Breast epithelium (tissue), 4 donors: ENCODE measurements around the gene SLC2A3. TPM values are rescaled to one million over a fixed set of nuclear protein-coding genes. Genes with fewer than 3 reads are reported as not detected.
"Not testable (repeated sequence)": the region's sequence is repeated elsewhere in the genome, so short reads cannot be mapped to it uniquely, and the experiment has no call there.

ENCODE experiments used
- DNase-seq, 2 donors: peaks; one replicate each; pipeline ENCODE4 v3.0.0-alpha.2; 2019; ENCODE audit warnings: low spot score in 2 of 2
- H3K27ac ChIP-seq, 2 donors: fragments of 200-600 bp; sonication (generic) in 1 of 2; one replicate each; pipeline ENCODE4 v1.5.1; 2016 to 2019; ENCODE audit warnings: mild to moderate bottlenecking in 1 of 2
- H3K27me3 ChIP-seq, 2 donors: fragments of 200-600 bp; sonication (generic) in 1 of 2; one replicate each; pipeline versions ENCODE4 v1.5.1 to v1.6.0; 2017 to 2019; ENCODE audit warnings: control low read depth in 1 of 2, mild to moderate bottlenecking in 1 of 2
- H3K36me3 ChIP-seq: fragments of 200-600 bp; one replicate; pipeline ENCODE4 v1.5.1; 2019
- H3K4me1 ChIP-seq, 2 donors: fragments of 200-600 bp; sonication (generic); one replicate each; pipeline ENCODE4 v1.5.1; 2016 to 2019; ENCODE audit warnings: control low read depth in 1 of 2
- H3K4me3 ChIP-seq, 3 donors: fragments of 200-600 bp; sonication (generic); 1 replicate in 2 of 3; 2 replicates in 1 of 3; pipeline ENCODE4 v1.5.1; 2016 to 2019; ENCODE audit warnings: mild to moderate bottlenecking in 3 of 3, moderate library complexity in 2 of 3
- H3K9me3 ChIP-seq, 2 donors: fragments of 200-600 bp; sonication (generic) in 1 of 2; one replicate each; pipeline ENCODE4 v1.5.1; 2016 to 2019; ENCODE audit warnings: control low read depth in 1 of 2
- POLR2A ChIP-seq: fragments of 450-650 bp; IDR thresholded peaks from one replicate; pipeline ENCODE4 v1.6.1; 2016; ENCODE audit warnings: antibody characterized with exemption, mild to moderate bottlenecking, moderate library complexity
- POLR2AphosphoS5 ChIP-seq, 3 donors: sonication (generic); formaldehyde crosslinking; IDR thresholded peaks; one replicate each; pipeline ENCODE4 v1.6.1; 2017; ENCODE audit warnings: antibody characterized with exemption in 3 of 3
- intact Hi-C: fragments of 100-400 bp; cut with DNase I; formaldehyde crosslinking; loops from one replicate; pipeline ENCODE4 v1.15.1; 2023; ENCODE audit warnings: low total_unique reads
- total RNA-seq, 3 donors: library from RNA; depleted of rRNA; stranded (reverse); fragments of >200 nt; gene quantifications; one replicate each; pipeline ENCODE4 v1.1.0, GENCODE V29; 2016
- TF ChIP-seq, protein P1 (sequence below), 3 donors: fragments of 450-650 bp; IDR thresholded peaks; one replicate each; pipeline ENCODE4 v1.5.1; 2016 to 2017; ENCODE audit warnings: antibody characterized with exemption in 3 of 3, mild to moderate bottlenecking in 3 of 3, moderate library complexity in 3 of 3

Gene SLC2A3
- total RNA-seq, 3 donors from 2014 or later, result 28.2 to 47.9 (median 45.8) TPM

DNA sequence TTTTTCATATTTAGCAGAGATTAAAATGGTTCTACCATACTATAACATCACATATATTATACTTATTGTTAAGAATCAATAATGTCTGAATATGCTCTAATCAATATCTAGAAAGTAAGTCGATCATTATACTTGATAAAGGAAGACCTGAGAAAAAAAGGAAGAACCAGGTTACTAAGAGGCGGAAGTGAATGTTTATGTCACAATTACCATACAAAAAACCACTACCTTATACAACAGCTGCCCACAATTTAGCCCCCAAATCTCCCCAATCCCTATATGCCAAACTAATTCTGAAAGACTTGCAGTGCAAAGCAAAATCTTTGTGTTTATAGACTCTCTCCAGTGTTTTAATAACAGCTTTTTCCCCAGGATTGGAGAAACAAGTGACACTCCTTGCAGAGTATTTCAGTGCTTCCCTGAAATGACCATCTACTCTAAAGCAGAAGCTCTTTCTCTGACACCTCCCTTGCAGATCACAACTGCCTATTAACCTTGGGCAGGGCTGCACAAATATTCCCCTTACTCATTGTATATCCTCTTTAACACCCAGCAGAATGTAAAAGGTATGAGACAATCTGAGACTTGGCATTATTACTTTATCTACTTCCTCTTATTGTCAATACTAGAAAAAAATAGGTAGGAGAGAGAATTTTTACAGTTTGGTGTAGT is 12.7 kb upstream of the SLC2A3 start:
- no peak for DNase-seq
- Histone ChIP-seq H3K9me3 (no peaks in the 10 kb centered on the region), H3K4me1 (no peaks in the 10 kb centered on the region), H3K4me3 (no peak overlapping the region), H3K27ac (no peak overlapping the region), H3K36me3 (no peaks in the 10 kb centered on the region), H3K27me3 (no peaks in the 10 kb centered on the region)
- intact Hi-C loops, result no loop called here
- TF ChIP-seq, protein P1, sequence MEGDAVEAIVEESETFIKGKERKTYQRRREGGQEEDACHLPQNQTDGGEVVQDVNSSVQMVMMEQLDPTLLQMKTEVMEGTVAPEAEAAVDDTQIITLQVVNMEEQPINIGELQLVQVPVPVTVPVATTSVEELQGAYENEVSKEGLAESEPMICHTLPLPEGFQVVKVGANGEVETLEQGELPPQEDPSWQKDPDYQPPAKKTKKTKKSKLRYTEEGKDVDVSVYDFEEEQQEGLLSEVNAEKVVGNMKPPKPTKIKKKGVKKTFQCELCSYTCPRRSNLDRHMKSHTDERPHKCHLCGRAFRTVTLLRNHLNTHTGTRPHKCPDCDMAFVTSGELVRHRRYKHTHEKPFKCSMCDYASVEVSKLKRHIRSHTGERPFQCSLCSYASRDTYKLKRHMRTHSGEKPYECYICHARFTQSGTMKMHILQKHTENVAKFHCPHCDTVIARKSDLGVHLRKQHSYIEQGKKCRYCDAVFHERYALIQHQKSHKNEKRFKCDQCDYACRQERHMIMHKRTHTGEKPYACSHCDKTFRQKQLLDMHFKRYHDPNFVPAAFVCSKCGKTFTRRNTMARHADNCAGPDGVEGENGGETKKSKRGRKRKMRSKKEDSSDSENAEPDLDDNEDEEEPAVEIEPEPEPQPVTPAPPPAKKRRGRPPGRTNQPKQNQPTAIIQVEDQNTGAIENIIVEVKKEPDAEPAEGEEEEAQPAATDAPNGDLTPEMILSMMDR (IDR thresholded peaks at IDR 0.05), result no peak
- TF ChIP-seq POLR2AphosphoS5 (IDR thresholded peaks at IDR 0.05) (no peak), POLR2A (no peak)

- H3K27ac ChIP-seq, result no peak overlapping the region
- no peaks in the 10 kb centered on the region for H3K4me1 ChIP-seq
- H3K27me3 ChIP-seq, result no peaks in the 10 kb centered on the region
- no peaks in the 10 kb centered on the region for H3K9me3 ChIP-seq
- no peaks in the 10 kb centered on the region for H3K36me3 ChIP-seq
- no peak overlapping the region for H3K4me3 ChIP-seq
- intact Hi-C loops, result no loop called here
- DNase-seq, result no peak
- TF ChIP-seq POLR2A, result no peak
Measured at GRCh38 chr12:7947011-7947410, 11.0 kb upstream of the SLC2A3 start.

DNA sequence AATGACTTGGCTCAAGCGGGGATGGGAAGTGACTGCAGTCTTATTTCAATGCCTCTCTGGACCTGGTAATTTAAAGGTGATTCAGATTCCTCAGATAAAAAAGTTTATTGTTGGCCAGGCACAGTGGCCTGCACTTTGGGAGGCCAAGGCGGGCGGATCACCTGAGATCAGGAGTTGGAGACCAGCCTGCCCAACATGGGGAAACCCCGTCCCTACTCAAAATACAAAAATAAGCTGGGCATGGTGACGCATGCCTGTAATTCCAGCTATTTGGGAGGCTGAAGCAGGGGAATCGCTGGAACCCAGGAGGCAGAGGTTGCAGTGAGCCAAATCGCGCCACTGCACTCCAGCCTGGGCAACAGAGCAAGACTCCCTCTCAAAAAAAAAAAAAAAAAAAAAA is 8.8 kb upstream of the SLC2A3 start:
- H3K4me1 ChIP-seq, H3K27me3 ChIP-seq, H3K36me3 ChIP-seq, intact Hi-C loops, H3K9me3 ChIP-seq, H3K4me3 ChIP-seq, H3K27ac ChIP-seq, DNase-seq: not testable (repeated sequence)

DNA sequence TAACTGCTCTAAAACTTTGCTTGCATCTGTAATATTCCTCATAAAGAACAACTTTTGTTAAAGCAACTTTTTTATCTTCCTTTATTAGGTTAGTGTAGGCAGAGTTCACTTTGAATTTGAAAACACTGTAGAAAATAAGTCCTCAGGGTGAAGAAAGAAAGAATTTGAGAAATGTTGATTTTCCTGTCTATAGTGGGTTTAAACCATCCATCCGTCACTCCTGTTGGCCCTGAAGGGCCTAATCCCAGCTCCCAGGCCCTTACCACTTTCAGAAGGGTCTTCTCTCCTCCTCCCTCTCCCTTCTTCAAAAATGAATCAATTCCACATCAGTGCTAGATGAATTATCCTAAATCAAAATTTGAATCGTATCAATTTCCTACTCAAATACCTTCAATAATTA is 4.9 kb upstream of the SLC2A3 start:
- intact Hi-C loops, result no loop called here
- Histone ChIP-seq H3K27ac (no peak overlapping the region), H3K4me1 (no peaks in the 10 kb centered on the region), H3K4me3 (no peak overlapping the region), H3K9me3 (no peaks in the 10 kb centered on the region), H3K36me3 (no peaks in the 10 kb centered on the region), H3K27me3 (no peaks in the 10 kb centered on the region)
- TF ChIP-seq, protein P1 (IDR thresholded peaks at IDR 0.05), result no peak
- no peak for TF ChIP-seq POLR2A
- no peak for TF ChIP-seq POLR2AphosphoS5 (IDR thresholded peaks at IDR 0.05)
- no peak for DNase-seq

- no peaks in the 10 kb centered on the region for H3K4me1 ChIP-seq
- no peak for DNase-seq
- H3K36me3 ChIP-seq, result no peaks in the 10 kb centered on the region
- intact Hi-C loops, result loop anchor here (10.0 kb wide), 1 partner anchor 57 kb away; no protein-coding TSS in a partner anchor
- TF ChIP-seq POLR2A (no peak), POLR2AphosphoS5 (IDR thresholded peaks at IDR 0.05) (no peak)
- TF ChIP-seq, protein P1 (IDR thresholded peaks at IDR 0.05), result peak in 2 of 3 donors; percentile 21 to 24
- H3K27me3 ChIP-seq, result no peaks in the 10 kb centered on the region
- H3K27ac ChIP-seq, result peak overlapping the region; percentile 3 to 80
- no peaks in the 10 kb centered on the region for H3K9me3 ChIP-seq
- H3K4me3 ChIP-seq, result no peak overlapping the region
Measured at GRCh38 chr12:7937833-7938506, 2.0 kb upstream of the SLC2A3 start.

GRCh38 chr12:7934889-7935492 is 996 bp downstream of the SLC2A3 start:
- H3K4me3 ChIP-seq, result peak overlapping the region; percentile 54 to 77 (median 65)
- peak overlapping the region; percentile 69 to 88 for H3K27ac ChIP-seq
- H3K4me1 ChIP-seq, result no peaks in the 10 kb centered on the region
- no peak for DNase-seq
- H3K36me3 ChIP-seq, result no peaks in the 10 kb centered on the region
- intact Hi-C loops, result loop anchor here (10.0 kb wide), 1 partner anchor 60 kb away; no protein-coding TSS in a partner anchor
- no peak for TF ChIP-seq POLR2A
- H3K9me3 ChIP-seq, result no peaks in the 10 kb centered on the region
- no peaks in the 10 kb centered on the region for H3K27me3 ChIP-seq
